22Rv1 (cell line): ENCODE results near the gene FHIP1B.
"Not testable (repeated sequence)": the region's sequence is repeated elsewhere in the genome, so short reads cannot be mapped to it uniquely, and the experiment has no call there.

Experiments used
- H3K27ac ChIP-seq: fragments of 450-650 bp; 2 replicates; pipeline ENCODE4 v1.5.1; 2017
- ZFX ChIP-seq: fragments of 450-650 bp; IDR thresholded peaks from 2 replicates; pipeline ENCODE4 v1.6.1; 2017; ENCODE audit warnings: antibody characterized with exemption, borderline replicate concordance
- TF ChIP-seq, protein P1 (sequence below): fragments of 450-650 bp; IDR thresholded peaks from 2 replicates; pipeline ENCODE4 v1.5.1; 2017; ENCODE audit warnings: mild to moderate bottlenecking

Gene FHIP1B

DNA sequence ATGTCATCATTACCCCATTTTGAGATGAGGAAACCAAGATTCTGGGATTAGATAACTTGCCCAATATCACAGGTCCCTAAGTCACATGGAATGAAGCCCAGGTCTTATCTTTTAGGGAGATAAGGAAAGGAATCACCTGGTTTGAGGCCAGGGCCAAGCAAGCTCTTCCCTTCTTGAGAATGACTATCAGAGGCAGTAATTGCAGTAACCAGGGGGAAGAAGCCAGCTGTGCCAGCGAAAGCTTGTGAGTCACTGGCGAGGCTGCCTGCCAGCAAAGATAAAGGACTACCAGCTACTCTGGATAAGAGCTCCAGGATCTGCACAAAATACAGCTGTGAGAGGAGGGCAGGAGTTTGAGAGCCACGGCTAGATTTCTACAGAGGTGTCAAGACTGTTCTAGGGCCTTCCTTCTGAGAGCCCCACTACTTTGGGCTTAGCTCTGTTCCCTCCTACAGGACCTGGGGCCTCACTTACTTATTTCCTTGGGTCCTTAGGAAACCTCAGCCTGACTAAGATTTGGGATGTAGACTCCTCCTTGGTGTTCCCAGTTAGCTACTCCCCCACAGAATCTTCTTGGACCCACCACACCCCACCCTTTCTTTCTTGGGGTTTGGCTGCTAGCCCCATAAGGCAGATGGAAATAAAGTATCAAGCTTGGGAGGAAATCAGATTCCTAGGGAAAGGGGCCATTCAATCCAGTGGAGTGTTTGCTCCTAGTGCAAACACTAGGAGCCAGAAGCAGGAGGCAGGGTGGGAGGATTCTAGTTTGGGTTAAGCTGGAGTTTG, 15.5 kb upstream of the FHIP1B start:
- H3K27ac ChIP-seq, result no peak overlapping the region
- TF ChIP-seq ZFX, result no peak
- TF ChIP-seq, protein P1, sequence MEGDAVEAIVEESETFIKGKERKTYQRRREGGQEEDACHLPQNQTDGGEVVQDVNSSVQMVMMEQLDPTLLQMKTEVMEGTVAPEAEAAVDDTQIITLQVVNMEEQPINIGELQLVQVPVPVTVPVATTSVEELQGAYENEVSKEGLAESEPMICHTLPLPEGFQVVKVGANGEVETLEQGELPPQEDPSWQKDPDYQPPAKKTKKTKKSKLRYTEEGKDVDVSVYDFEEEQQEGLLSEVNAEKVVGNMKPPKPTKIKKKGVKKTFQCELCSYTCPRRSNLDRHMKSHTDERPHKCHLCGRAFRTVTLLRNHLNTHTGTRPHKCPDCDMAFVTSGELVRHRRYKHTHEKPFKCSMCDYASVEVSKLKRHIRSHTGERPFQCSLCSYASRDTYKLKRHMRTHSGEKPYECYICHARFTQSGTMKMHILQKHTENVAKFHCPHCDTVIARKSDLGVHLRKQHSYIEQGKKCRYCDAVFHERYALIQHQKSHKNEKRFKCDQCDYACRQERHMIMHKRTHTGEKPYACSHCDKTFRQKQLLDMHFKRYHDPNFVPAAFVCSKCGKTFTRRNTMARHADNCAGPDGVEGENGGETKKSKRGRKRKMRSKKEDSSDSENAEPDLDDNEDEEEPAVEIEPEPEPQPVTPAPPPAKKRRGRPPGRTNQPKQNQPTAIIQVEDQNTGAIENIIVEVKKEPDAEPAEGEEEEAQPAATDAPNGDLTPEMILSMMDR, result no peak

DNA sequence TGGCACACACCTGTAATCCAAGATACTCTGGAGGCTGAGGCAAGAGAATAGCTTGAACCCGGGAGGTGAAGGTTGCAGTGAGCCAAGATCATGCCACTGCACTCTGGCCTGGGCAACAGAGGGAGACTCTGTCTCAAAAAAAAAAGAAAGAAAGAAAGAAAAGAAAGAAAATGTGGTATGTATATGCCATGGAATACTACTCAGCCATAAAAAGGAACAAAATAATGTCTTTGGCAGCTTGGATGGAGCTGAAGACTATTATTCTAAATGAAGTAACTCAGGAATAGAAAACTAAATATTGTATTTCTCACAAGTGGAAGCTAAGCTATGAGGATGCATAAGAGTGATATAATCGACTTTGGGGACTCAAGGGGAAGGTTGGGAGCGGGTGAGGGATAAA, 14.5 kb upstream of the FHIP1B start:
- H3K27ac ChIP-seq, result not testable (repeated sequence)

DNA sequence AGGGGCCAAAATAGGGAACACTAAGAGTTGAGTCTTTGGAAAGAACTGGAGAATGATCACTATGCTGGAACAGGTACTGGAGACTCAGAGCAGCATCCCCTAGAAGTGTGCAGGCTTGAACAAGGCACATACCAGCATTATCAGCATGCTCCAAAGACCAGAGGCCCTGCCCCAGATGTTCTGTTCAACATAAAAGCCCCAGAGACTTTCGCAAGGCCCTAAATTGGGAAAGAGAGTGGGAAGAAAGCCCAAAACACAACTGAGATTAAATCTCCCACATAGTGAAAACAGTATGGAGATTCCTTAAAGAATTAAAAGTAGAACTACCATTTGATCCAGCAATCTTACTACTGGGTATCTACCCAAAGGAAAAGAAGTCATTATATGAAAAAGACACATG, 13.8 kb upstream of the FHIP1B start:
- H3K27ac ChIP-seq, result no peak overlapping the region
- TF ChIP-seq ZFX, result no peak
- TF ChIP-seq, protein P1, result no peak

DNA sequence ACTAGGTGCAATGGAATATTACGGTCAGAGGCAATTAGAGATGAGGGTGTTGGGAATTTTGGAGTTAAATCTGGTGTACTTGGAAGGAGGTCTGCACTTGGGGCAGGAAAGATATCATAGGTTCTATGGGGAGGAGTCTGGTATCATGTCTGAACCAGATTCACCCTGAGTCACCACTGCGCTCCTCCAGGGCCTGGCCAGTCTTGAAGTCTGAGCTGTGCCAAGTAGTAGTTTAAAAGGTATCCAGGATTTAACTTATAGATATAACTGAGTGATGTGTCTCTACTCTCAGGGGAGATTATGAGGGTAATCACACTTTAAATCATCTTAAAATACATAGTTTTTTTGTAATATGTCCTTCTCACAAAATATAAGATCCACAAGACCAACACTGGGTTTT, 11.1 kb upstream of the FHIP1B start:
- no peak overlapping the region for H3K27ac ChIP-seq
- TF ChIP-seq, protein P1, result no peak
- no peak for TF ChIP-seq ZFX

DNA sequence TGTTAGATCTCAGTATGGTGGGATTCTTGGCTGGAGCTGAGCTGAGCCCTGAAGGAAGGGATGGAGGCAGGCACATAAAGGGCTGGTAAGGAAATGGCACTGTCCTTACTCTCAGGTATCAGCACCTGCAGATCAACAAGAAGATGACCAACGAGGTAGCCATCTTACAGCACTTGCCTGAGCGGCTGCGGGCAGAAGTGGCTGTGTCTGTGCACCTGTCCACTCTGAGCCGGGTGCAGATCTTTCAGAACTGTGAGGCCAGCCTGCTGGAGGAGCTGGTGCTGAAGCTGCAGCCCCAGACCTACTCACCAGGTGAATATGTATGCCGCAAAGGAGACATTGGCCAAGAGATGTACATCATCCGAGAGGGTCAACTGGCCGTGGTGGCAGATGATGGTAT, 6.9 kb upstream of the FHIP1B start:
- H3K27ac ChIP-seq, result no peak overlapping the region
- no peak for TF ChIP-seq ZFX
- TF ChIP-seq, protein P1, result no peak

DNA sequence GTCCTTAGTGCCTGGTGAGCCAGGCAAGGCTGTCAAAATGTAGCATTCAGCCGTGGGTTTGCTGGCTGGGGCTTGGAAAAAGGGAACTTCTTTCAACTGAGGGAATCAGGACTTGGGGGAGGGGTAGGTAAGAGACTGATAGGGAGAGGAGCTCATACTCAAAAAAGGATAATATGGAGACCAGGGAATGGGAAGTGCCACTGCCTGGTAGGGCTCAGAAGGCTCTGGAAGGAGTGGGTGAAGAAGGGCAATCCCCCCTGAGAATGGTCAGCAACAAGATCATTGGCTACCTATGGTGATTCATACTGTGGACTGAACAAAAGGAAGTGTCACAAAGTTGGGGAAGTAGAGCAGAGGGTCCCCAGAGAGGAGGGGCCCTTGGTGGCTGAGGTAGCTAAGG, 6.3 kb upstream of the FHIP1B start:
- TF ChIP-seq ZFX, result no peak
- TF ChIP-seq, protein P1, result no peak
- no peak overlapping the region for H3K27ac ChIP-seq

DNA sequence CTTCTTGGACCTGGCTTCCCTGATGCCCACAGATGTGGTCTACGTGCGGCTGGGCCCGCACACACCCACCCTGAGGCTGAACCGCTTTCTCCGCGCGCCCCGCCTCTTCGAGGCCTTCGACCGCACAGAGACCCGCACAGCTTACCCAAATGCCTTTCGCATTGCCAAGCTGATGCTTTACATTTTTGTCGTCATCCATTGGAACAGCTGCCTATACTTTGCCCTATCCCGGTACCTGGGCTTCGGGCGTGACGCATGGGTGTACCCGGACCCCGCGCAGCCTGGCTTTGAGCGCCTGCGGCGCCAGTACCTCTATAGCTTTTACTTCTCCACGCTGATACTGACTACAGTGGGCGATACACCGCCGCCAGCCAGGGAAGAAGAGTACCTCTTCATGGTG, 5.7 kb upstream of the FHIP1B start:
- no peak overlapping the region for H3K27ac ChIP-seq
- TF ChIP-seq ZFX, result no peak
- TF ChIP-seq, protein P1, result no peak

DNA sequence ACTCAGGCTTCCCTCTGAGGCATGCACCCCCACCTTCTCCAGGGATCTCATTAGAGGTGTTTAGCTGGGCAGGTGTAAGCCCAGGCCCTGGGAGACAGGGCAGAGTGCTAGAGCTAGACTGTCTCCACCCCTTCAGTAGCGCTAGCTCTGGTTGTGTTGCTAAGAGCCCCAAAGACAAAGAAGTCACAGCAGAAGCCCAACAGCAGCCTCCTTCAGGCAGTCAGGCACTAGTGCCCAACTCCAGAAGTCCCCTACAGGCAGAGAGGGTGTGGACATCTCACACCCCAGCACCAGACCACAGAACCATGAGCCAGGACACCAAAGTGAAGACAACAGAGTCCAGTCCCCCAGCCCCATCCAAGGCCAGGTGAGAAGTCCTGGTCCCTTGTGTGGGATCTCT, 4.5 kb upstream of the FHIP1B start, which contains the start of gene CNGA4:
Gene CNGA4, plus strand, starts transcription at position 188 of the 400 bp plus-strand sequence. Its CDS starts 118 bp downstream, at position 306.
- TF ChIP-seq ZFX, result no peak
- TF ChIP-seq, protein P1, result no peak
- H3K27ac ChIP-seq, result no peak within 1 kb of the TSS
